Kidney (tissue), 14 donors: ENCODE results near the gene IDUA. TPM values are rescaled to one million over a fixed set of nuclear protein-coding genes. Genes with fewer than 3 reads are reported as not detected.

Source experiments
- DNase-seq, 5 donors: peaks; one replicate each; pipeline ENCODE4 v3.0.0-alpha.2; 2013 to 2020
- FAIRE-seq: peaks from 2 replicates; lab custom pipeline; 2012; peaks lifted over from hg19 to GRCh38; lab: Jason Lieb, UNC
- H3K27ac ChIP-seq, 2 donors: one replicate each; pipeline ENCODE4 v1.7.0; 2013; ENCODE audit warnings: low read depth in 2 of 2, low read length in 2 of 2, inconsistent platforms in 1 of 2
- H3K27me3 ChIP-seq: one replicate; pipeline ENCODE4 v1.7.1; 2013; ENCODE audit warnings: low read length, inconsistent platforms; ENCODE audit not compliant: control insufficient read depth, insufficient read depth
- H3K36me3 ChIP-seq, 3 donors: one replicate each; pipeline versions ENCODE4 v1.7.0 to v1.7.1; 2013; ENCODE audit warnings: low read length in 3 of 3, control low read depth in 1 of 3, inconsistent platforms in 1 of 3; ENCODE audit not compliant: insufficient read depth in 3 of 3, control insufficient read depth in 2 of 3
- H3K4me1 ChIP-seq, 3 donors: one replicate each; pipeline versions ENCODE4 v1.7.0 to v1.7.1; 2013; ENCODE audit warnings: low read length in 3 of 3, inconsistent platforms in 1 of 3, low read depth in 1 of 3; ENCODE audit not compliant: control insufficient read depth in 2 of 3, insufficient read depth in 2 of 3
- H3K4me3 ChIP-seq, 3 donors: one replicate each; pipeline versions ENCODE4 v1.7.0 to v1.8.1; 2013; ENCODE audit warnings: low read length in 3 of 3, control low read depth in 1 of 3, inconsistent platforms in 1 of 3
- H3K9ac ChIP-seq, 3 donors: one replicate each; pipeline versions ENCODE4 v1.7.0 to v1.7.1; 2013; ENCODE audit warnings: low read length in 3 of 3, control low read depth in 1 of 3, inconsistent platforms in 1 of 3
- H3K9me3 ChIP-seq, 3 donors: one replicate each; pipeline versions ENCODE4 v1.7.0 to v1.7.1; 2013; ENCODE audit warnings: low read length in 3 of 3, control low read depth in 1 of 3, inconsistent platforms in 1 of 3; ENCODE audit not compliant: control insufficient read depth in 2 of 3, insufficient read depth in 1 of 3
- CTCF ChIP-seq: IDR thresholded peaks from 3 replicates; pipeline ENCODE4 v1.5.1; 2012; ENCODE audit warnings: mild to moderate bottlenecking, moderate library complexity, borderline replicate concordance; ENCODE audit not compliant: insufficient read depth; ENCODE audit errors: extremely low read depth
- intact Hi-C: fragments of 100-400 bp; cut with DNase I; formaldehyde crosslinking; loops from one replicate; pipeline ENCODE4 v1.11.1; 2022
- polyA plus RNA-seq: library from polyadenylated mRNA; stranded (reverse); fragments of 350-450 nt; fragmentation: Illumina TruSeq; extraction: RNeasy Lipid Tissue Mini Kit (QIAGEN cat#74804); gene quantifications from one replicate; pipeline ENCODE4 v1.2.3, GENCODE V29; 2014; ENCODE audit warnings: low read depth, low replicate concordance; ENCODE audit not compliant: insufficient read depth
- total RNA-seq: library from RNA; stranded (reverse); fragmentation: NEBNext Ultra II Directional; extraction: Animal tissue kit (Norgen Biotek cat#: 25700); gene quantifications from one replicate; pipeline ENCODE4 v1.2.1, GENCODE V29; 2021
- donor health status: control.
- donor health status: control.
- donor health status: control.
- donor health status: control.
- donor health status: control.
- donor health status: DM: yes; HTN: yes; CAD: no.
- donor health status: Normal renal cell carcinoma (clear cell type).

The IDUA gene
- total and polyA plus RNA-seq, 2 donors from 2014 or later, result 11.9 to 58.5 TPM

GRCh38 chr4:1022051-1022738 lies 35.4 kb downstream of the IDUA start:
- H3K27me3 ChIP-seq, result no peaks in the 10 kb centered on the region
- H3K27ac ChIP-seq, result no peak overlapping the region
- no peak for FAIRE-seq
- H3K9ac ChIP-seq, result no peak overlapping the region
- intact Hi-C loops, result no loop called here
- H3K4me1 ChIP-seq, result peaks cover 0 to 4% (median 0%) of the 10 kb centered on the region in 3 donors
- peaks cover 9 to 10% (median 9%) of the 10 kb centered on the region in 3 donors for H3K36me3 ChIP-seq
- no peak overlapping the region for H3K4me3 ChIP-seq
- no peaks in the 10 kb centered on the region for H3K9me3 ChIP-seq
- no peak for DNase-seq
- no peak for TF ChIP-seq CTCF

- no peak for DNase-seq
- H3K36me3 ChIP-seq, result peaks cover 9 to 10% (median 9%) of the 10 kb centered on the region in 3 donors
- TF ChIP-seq CTCF, result no peak
- intact Hi-C loops, result no loop called here
- peaks cover 0 to 4% (median 0%) of the 10 kb centered on the region in 3 donors for H3K4me1 ChIP-seq
- no peaks in the 10 kb centered on the region for H3K27me3 ChIP-seq
- H3K9me3 ChIP-seq, result no peaks in the 10 kb centered on the region
- no peak overlapping the region for H3K9ac ChIP-seq
- H3K27ac ChIP-seq, result no peak overlapping the region
- no peak overlapping the region for H3K4me3 ChIP-seq
- FAIRE-seq, result no peak
These were observed 35.9 kb downstream of the IDUA start for GRCh38 chr4:1022739-1023066.

GRCh38 chr4:1023075-1023640 lies 36.3 kb downstream of the IDUA start:
- Histone ChIP-seq H3K4me1 (peaks cover 0 to 4% (median 0%) of the 10 kb centered on the region in 3 donors), H3K4me3 (no peak overlapping the region), H3K36me3 (peaks cover 9 to 10% (median 9%) of the 10 kb centered on the region in 3 donors), H3K9ac (no peak overlapping the region), H3K27me3 (no peaks in the 10 kb centered on the region), H3K9me3 (no peaks in the 10 kb centered on the region), H3K27ac (no peak overlapping the region)
- FAIRE-seq, result no peak
- intact Hi-C loops, result no loop called here
- DNase-seq, result no peak
- no peak for TF ChIP-seq CTCF
